HG03103 (cell line): ENCODE data around the gene RNU6-8.

Experiments
- ATAC-seq: cut with Tn5 transposase; IDR thresholded peaks from one replicate; pipeline ENCODE4 v1.9.1; 2021; ENCODE audit warnings: low read depth; ENCODE audit not compliant: unreplicated experiment

The RNU6-8 gene

GRCh38 chr14:32205984-32206383 is 2.9 kb upstream of the RNU6-8 start:
- peak; percentile 16 for ATAC-seq

DNA sequence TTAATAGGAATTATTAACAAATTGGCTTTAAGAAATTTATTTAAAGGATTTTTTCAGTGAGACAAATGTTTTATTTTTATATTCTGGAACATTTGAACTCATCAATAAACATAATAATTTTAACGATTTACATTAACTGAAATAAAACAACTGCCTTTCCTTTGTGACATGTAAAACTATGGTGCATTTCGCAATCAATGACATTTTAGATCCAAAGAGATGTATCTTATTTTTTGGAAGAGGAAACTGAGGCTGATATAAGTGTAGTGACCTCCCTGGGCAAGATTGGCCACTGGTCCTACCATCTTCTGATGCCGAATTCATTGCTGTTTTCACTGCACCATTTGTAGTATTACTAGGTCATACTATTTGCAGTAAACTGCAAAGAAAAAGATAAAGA is 2.5 kb upstream of the RNU6-8 start:
- no peak for ATAC-seq

DNA sequence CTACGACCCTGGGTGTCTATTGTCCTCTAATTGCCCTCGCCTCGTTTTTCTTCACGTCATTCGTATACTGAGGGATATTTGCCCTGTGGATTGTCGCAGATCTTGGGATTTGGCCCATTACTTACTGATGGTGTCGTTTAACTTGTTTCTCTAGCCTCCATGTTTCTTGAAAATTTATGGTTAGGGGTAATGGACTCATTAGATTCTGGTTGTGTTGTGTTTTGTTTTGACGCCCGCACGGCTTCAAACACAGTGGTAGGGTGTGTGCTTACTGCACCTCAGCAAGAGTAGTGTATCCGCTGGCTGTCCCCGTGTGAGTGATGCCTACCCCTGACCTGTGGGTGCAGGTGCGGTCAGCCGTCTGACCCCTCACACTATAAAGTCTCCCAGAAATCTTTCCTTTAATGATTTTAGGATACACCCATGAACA is 874 bp upstream of the RNU6-8 start:
- no peak for ATAC-seq

DNA sequence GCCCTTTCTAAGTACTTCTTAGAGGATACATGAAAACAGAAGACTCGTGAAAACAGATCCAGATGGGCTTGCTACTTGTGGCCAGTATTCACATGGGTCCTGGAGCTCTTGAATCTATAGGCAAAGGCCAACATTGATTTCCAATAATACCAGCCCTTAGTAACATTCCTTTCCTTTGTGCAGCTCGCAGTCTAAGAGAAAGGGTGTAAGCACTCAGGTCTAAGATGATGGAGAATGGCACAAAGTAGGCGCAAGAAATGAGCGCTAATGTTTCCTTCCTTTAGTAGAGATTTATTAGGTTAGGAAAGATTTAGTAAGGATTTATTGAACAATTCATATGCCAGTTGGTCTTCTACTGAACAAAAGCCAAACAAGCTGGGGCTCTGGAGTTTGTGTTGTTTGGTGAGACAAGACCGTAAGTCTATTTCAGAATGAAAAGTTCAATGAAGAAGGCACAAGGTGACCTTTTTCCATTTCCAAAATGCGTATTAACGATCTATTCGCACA is 525 bp downstream of the RNU6-8 start:
- no peak for ATAC-seq

DNA sequence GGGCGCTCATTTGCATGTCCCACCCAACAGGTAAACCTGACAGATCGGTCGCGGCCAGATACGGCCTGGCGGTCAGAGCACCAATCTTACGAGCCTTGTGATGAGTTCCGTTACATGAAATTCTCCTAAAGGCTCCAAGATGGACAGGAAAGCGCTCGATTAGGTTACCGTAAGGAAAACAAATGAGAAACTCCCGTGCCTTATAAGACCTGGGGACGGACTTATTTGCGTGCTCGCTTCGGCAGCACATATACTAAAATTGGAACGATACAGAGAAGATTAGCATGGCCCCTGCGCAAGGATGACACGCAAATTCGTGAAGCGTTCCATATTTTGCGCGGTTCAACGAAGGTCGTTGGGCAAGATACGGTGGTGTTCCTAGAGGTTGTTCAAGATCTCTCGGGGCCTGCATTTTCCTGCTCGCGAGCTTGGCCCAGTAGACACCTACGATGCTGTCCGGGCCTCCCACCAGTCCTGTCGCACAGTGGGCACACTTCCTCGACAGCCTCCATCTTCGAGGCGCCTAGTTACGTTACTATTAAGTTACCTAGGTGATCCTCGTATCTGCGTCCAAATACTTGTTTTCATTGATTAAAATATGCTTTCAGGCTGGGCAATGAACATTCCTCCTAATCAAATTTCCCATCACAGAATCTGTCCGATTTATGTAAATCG is 1.1 kb downstream of the RNU6-8 start, which contains the start of gene RNU6-7:
Gene RNU6-7 (plus strand): TSS at position 230 of the 675 bp plus-strand sequence.
- no peak for ATAC-seq

GRCh38 chr14:32201193-32201815 is 1.8 kb downstream of the RNU6-8 start:
- ATAC-seq = peak; percentile 48

DNA sequence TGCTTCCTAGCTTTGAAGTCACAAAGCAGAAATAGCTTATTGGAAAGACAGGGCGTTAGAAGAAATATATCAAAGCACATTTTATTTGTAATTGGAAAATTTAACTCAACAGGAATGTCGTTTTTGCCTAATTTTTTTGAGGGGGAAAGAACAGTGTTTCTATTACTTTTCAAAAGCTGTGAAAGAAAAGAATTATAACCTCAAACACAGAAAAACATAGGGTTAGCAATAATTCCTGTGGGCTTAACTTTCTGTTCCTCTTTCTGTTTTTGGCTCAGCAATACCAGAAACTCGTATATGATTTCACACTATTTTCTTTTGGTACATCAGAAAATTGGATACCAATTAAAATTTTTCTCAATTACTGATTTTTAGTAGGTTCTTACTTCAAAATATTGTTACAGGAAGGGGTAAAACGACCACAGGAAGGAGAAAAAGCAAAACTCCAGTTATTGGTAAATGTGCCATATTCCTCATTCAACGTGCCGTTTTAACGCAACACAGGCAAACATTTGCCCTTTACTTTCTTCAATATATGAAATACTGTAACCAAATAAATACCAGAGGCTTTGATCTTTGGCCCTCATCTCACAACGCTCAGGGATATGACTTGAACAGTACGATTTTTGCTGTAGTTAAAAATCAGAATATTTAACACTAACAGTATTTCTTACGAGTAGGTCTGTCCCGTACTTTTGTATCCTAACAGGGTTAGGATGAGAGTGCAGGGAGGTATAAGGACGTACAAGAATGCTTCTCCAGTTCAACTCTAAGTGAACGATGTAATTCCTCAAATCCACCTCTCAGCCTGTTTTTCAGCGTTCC is 2.5 kb downstream of the RNU6-8 start:
- no peak for ATAC-seq

GRCh38 chr14:32197919-32198318 is 5.2 kb downstream of the RNU6-8 start:
- no peak for ATAC-seq

DNA sequence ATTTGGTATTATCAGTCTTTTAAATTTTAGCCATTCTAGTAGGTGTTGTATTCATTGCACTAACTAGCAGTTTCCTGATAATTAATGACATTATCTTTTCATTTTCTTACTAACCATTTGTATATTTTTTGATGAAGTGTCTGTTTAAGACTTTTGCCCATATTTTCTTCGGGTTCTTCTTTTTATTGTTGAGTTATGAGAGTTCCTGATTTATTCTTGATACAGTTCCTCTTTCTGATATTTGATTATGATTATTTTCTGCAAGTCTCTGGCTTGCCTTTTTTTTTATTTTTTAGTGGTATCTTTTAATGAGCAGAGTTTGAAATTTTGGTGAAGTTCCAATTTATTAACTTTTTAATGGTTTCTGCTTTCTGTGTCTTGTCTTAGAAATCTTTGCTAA is 7.4 kb downstream of the RNU6-8 start:
- no peak for ATAC-seq

DNA sequence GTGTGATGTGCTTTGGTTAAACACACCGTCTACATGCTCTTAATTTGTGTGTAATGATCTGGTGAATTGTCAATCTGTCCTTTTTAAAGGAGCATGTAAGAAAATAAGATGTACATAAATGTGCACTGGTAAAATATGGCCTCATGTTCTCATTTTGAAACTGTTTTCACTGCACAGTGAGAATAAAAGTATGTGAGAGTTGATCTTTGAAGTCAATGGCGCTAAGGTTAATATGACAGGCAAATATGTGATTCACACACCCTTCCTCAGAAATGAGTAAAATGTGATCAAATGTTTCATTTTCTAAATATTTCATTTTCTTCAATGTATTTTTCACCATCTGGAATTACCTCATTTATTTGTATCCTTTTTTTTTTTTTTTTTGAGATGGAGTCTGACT is 9.5 kb downstream of the RNU6-8 start:
- ATAC-seq = no peak

DNA sequence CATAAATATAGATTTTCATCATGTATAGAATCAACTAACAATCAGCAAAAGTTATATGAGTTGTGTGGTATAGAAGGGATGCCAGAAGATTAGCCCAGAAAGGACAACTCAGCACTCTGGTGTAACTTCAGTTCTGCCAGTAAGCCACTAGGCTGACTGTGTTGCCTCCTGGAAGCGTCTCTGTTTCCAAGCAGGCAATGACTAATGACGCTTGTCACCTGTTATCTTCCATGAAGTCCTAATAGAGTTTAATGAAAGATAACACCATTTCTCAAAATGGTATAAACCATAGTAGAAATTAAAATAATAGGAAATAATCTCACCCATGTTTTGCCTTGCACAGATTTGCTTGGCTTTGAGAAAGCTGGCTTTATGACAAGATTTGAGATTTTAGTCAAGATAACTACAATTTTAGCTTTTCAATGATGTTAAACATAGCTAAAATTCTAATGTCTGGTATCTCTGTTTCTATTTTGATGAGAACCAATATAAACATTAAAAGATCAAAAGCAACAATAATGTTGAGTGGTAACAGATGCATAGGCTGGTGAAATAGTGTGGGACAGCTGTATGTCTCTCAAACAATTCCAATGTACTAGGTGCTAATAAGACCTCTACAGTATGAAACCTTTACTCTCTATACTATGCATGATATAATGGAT is 10.2 kb downstream of the RNU6-8 start:
- no peak for ATAC-seq

DNA sequence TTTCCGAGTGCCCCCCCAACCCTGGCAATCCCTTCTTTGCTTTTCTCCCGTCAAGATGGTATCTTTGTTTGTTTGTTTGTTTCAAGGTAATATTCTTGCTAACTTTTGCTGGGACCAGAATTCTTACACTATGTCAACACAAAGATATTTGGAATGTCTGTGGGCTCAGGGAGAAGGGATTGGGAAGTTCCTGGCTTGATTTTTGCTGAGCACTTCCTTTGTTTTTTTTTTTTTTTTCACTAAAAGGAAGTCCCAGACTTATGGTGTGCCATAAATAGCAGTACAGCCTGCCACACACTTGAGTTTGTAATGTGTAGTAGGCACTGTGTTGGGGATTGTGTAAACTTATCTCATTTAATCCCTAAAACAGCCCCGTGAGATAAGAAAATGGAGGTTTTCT is 12.4 kb downstream of the RNU6-8 start:
- ATAC-seq = no peak

- ATAC-seq = no peak
These were observed 13.3 kb downstream of the RNU6-8 start for GRCh38 chr14:32189811-32190210.

- no peak for ATAC-seq
These were observed 16.8 kb downstream of the RNU6-8 start for GRCh38 chr14:32186248-32186647.

DNA sequence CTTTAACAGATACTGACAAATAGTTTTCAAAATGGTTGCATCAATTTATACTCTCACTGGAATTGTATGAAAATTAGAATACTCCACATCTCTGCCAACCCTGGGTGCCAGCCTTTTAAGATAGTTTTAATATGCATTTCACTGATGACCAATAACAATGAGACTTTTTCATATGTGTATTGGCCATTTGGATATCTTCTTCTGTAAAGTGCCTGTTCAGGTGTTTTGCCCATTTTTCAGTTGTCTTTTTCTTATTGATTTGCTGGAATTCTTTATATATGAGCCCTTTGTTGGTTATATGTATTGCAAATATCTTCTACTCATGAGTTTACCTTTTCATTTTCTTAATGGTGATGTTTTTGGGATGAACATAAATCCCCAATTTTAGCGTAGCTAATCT is 18.0 kb downstream of the RNU6-8 start:
- no peak for ATAC-seq

- ATAC-seq = no peak
These were observed 19.7 kb downstream of the RNU6-8 start for GRCh38 chr14:32183151-32184058.

- no peak for ATAC-seq
These were observed 31.6 kb downstream of the RNU6-8 start for GRCh38 chr14:32171469-32171868.

DNA sequence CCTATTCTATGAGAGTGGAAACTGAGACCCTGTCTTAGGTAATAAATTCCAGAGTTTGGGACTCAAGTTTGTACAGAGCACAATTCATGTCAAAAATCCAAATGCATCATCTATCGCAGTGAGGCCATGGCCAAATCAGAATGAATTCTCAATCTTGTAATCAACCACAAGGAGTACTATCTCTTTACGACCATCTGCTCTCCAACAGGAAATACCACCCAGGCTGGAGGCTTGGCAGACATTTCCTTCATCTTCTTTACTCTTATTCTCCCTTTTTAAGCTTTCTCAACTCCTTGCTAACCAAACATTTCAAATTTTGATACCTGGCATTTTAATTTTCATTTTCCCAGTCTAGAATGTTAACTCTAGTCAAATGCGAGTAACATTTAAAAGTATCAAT is 33.9 kb downstream of the RNU6-8 start:
- ATAC-seq = no peak

GRCh38 chr14:32167907-32168306 is 35.2 kb downstream of the RNU6-8 start:
- no peak for ATAC-seq

DNA sequence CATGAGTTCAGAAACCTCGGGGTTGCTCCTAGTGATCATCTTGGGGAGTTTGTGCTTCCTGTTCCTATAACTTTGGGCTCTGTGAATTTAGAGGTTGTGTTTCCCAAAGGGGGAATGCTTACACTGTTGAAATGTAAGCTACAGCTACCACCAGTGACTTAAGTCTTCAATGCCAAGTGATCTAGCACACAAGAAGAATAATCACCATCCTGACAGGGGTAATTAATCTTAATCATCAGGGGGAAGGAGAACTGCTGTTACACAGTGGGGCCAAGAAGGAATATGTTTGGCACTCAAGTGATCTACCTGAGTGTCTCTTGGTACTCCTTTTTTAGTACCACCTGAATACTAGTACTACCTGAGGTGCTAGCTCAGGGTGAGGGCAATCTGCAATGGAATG is 36.1 kb downstream of the RNU6-8 start:
- ATAC-seq = no peak
